HepG2 (cell line): ENCODE data around the gene COX4I1.

ENCODE experiments used
- MAFK ChIP-seq, 2 experiments: IDR thresholded peaks in 1 of 2; conservative IDR thresholded peaks in 1 of 2; 2 replicates each; pipeline ENCODE4 v1.6.1; 2011; ENCODE audit warnings: improper control_type of control experiment in 2 of 2, low read length in 2 of 2
- RAD21 ChIP-seq: fragments of 450-650 bp; formaldehyde crosslinking; IDR thresholded peaks from 2 replicates; pipeline ENCODE4 v1.5.0; 2020; ENCODE audit warnings: mild to moderate bottlenecking

DNA sequence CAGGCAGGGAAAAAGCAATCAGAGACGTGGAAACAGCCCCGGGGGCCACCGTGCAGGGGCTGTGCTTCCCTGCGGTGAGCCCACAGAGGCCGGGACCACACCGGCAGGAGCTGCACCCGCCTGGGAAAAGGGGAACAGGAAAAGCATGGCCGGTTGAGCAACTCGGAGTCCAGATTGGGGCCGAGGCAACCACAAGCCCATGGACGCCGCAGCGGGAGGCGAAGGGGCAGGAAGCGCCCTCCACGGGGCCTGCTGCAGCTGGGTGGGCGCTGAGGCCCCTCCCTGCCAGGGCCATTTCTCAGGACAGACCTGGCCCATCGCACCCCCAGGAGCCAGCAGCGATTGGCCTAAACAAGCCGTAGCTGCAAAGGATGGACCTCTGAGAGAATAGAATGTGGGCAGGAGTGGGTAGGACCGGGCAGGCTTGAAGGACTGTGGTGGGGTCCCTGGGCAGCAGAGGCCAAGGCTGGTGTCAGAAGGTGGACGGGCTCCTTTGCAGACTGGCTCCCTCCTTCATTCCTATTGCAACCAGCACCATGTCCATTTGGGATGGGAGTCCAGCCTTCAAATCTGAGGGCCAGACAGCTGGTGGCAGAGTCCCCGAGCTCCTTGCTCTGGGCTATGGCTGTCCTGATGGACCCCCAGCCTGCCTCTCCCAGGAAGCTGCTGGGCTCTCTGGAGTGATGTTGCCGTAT is 30.4 kb downstream of the COX4I1 start:
- TF ChIP-seq RAD21 (CRISPR knock-in tag) (no peak), MAFK (conservative IDR thresholded peaks at IDR 0.05 in 1 of 2, IDR thresholded peaks at IDR 0.05 in 1 of 2; ENCODE audit: low read length in 2 of 2) (no peak)
